ENCODE data around the gene MYCT1.

The MYCT1 gene

GRCh38 chr6:152723398-152723797 lies 25.7 kb downstream of the MYCT1 start:
- DNase-seq: no peak

DNA sequence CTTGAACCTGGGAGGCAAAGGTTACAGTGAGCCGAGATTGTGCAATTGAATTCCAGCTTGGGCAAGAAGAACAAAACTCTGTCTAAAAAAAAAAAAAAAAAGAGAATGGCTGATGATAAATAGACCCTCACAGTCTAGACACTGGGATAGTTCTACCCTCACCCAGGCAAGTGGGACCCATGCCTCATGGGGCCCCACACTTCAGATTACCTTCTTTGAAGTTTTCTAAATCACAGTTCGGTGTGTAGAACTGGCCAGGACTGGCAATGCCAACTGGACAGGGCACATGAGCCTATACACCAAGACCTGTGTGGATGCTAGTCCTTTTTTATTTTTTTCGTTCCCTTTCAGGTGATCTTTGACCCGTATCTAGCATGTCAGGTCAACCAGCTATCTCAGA lies 28.6 kb downstream of the MYCT1 start:
- ATAC-seq (no peak), DNase-seq (no peak)

More at GRCh38 chr6:152723398-152723797, 25.7 kb downstream of the MYCT1 start:
- no peak for ATAC-seq

GRCh38 chr6:152727507-152727906 lies 29.8 kb downstream of the MYCT1 start:
- no peak for DNase-seq
- no peak for ATAC-seq

DNA sequence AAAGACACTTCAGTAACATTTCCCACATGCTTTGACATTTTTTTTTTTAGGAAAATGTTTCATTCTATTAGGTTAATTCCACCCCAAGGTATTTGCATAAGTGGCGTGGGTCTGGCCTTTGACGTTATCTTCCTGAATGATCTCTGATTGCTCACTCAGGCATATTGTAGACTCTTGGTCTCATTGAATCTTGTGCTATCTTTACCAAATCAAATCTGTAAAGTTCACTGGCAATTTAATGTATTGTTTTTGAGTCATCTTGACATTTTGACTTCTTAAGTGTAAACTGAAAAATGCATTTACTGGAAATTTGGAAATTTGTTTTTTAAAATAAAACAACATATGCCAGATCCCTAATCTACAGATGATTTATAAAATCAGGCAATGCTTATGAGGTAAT lies 36.9 kb downstream of the MYCT1 start:
- ATAC-seq: no peak
- DNase-seq: no peak

DNA sequence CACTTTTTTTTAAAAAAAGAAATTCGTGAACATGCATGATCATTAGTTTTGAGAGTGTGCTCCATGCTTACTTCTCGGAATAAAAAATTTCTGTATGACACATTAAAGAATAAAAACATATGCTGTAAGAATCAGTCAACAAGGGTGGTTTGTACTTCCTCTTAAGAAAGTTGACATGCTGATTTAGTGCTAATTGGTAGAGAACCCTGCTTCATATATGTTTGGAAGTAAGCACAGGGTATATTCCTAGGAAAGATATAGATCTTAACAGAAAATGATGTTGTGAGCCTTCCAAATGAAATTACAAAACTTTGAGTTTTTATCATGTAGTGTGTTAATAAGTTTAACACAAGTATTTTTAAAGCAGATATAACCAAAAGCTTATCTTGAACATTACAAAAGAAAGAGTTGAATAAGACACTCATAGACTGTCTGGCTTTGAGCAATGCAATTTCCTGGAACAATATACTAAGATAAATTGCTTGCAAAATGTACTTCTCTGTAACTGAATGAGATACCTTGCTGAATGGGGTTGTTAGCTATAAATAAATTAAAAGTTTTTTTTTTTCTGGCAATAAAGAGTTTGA lies 39.1 kb downstream of the MYCT1 start:
- ATAC-seq (no peak), DNase-seq (no peak)

GRCh38 chr6:152745509-152746171 lies 47.9 kb downstream of the MYCT1 start:
- no peak for ATAC-seq
- DNase-seq: no peak

GRCh38 chr6:152746172-152746553 lies 48.5 kb downstream of the MYCT1 start:
- ATAC-seq: no peak
- DNase-seq: no peak

DNA sequence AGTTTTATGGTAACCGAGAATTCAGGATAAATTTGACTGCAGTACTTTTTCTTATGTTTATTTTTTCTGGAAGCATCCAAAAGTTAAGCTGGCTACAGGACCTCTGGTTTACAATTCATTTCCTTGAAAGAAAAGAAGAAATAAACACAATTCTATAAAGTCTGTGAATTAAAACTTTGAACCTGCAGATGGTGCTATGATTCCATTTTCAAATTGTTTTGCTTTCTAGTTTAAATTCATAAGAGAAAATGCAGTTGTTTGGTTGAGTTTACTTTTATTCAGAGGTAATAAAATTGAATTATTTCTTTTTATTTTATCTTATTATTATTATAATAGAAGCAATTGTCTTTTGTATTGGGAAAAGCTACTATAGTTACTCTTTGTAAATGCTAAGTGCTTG lies 51.1 kb downstream of the MYCT1 start:
- ATAC-seq (no peak), DNase-seq (no peak)

GRCh38 chr6:152749336-152749735 lies 51.6 kb downstream of the MYCT1 start:
- ATAC-seq (no peak), DNase-seq (no peak)

DNA sequence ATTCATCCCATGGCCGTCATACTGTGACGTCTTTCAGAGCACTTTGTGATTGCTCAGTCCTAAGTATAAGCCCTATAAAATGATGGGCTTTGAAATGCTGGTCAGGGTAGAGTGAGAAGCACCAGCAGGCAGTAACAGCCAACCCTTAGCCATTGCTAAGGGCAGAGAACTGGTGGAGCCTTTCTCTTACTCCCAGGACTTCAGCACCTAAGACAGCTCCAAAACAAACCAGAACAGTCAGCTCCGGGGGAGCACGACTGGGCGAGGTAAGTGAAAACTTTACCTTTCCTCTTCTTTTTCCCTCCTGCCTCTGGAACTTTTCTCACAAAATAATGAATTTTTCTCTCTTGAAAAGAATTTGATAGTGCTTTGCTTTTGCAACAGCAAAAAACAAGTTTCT lies 53.0 kb downstream of the MYCT1 start, which contains the start of gene VIP:
VIP (plus strand) TSS at position 104 of the 400 bp plus-strand sequence. CDS start 1,381 bp downstream, outside the sequence.
- ATAC-seq (no peak), DNase-seq (no peak)

DNA sequence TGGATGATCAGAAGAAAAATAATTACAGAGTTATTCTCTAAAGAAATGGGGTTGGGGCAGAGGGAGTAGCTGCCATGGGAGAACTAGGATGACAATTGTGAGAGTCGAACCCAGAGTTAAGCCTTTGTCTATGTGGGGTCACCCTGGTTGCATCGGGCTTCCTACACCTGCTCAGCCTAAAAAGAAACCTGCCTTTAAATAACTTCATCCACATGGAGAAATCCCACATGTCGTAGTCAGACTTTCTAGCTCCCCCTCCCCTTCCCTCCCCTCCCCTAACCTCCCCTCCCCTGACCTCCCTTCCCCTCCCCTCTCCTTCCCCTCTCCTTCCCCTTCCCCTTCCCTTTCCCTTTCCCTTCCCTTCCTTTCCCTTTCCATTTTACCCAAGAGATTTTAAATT lies 67.6 kb downstream of the MYCT1 start:
- DNase-seq: no peak
- ATAC-seq: no peak

DNA sequence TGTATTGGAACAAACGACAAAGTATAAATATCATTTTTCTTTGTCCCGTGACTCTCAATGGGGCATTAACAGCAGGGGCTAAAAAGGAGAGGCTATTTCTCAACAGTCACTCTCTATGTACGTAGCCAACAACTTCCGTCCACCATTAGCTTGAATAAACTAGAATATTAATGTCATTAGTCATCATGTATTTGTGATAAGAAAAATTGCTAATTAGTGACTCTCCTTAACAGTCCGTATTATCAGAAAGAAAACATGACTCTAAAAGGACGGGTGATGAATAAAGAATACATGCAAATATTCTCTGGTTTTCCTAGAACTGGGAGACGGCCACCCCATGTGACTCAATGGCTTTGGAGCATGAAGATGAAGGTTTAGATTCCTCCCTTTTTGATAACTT lies 71.5 kb downstream of the MYCT1 start:
- ATAC-seq (no peak), DNase-seq (no peak)

DNA sequence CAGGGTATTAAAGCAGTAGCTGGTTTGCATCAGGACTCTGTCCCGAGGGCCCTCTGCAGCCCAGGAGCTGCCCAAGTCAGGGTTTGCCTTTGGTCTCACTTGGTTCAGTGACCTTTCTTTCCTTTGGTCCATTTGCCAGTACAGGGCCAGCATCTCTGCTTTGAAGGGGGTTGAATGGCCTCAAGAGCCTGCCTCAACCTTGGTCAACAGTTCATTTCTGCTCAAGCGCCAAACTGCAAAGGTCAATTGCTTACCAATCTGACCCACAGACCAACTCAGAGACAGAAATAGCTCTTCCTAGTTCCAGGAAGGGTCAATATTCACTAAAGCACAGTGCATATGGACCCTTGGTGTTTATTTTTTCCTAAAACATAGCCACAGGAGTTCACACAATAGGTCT lies 72.3 kb downstream of the MYCT1 start:
- no peak for ATAC-seq
- DNase-seq: no peak

DNA sequence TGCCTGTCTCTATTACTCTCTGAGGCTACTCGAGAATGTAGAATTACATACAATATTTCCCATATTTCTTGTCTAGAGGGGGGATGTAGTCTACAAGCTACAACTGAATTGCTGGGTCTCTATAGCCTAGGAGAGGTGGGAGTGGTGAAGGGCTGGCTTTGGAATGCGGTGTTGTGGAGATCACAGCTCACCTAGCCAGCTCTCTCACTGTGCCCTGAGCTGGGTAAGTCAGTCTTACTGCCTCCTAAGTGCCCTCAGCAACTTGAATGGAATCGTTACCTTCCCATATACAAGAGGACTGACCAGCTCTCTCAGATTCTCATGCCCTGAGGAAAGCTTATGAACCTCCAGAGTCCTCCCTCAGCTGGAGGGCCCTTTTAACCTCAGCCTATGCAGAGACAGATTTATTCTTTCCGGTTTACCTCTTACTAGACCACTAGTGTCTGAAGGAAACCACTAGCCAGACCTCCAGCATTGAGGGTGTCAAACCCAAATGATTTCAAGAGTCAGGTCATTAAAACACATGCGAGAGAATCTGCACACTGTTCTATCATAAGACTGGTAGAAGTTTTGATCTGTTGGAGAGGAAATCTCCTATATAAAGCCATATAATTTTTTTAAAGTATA lies 73.5 kb downstream of the MYCT1 start:
- no peak for ATAC-seq
- DNase-seq: no peak

Measured in stimulated activated naive CD8-positive, alpha-beta T cell treated with anti-CD3 and anti-CD28 coated beads, Interleukin-15, Interleukin-2, amounts not matched to agents 100 U/mL and 50 U/mL, for 24 hours (primary cell).